HepG2 (cell line): ENCODE measurements around the gene COL9A3. TPM values are rescaled to one million over a fixed set of nuclear protein-coding genes. Genes with fewer than 3 reads are reported as not detected.
A peak's percentile ranks its signal among the peaks of the same experiment; 100 is the strongest.

Experiments used
- AKAP8 ChIP-seq: sonication (generic); formaldehyde crosslinking; IDR thresholded peaks from 2 replicates; pipeline ENCODE4 v1.5.1; 2020; ENCODE audit warnings: mild to moderate bottlenecking, missing genetic modification reagents
- NR3C1 ChIP-seq: sonication (generic); formaldehyde crosslinking; IDR thresholded peaks from 2 replicates; pipeline ENCODE4 v1.4.0; 2020; ENCODE audit warnings: missing genetic modification reagents
- NRL ChIP-seq: sonication (generic); formaldehyde crosslinking; IDR thresholded peaks from 2 replicates; pipeline ENCODE4 v1.5.0; 2020; ENCODE audit warnings: missing genetic modification reagents, mild to moderate bottlenecking, moderate library complexity, borderline replicate concordance
- SYNCRIP ChIP-seq: fragments of 200-400 bp; formaldehyde crosslinking; IDR thresholded peaks from 2 replicates; pipeline ENCODE4 v1.6.1; 2018; ENCODE audit warnings: mild to moderate bottlenecking, low read depth, low read length; ENCODE audit not compliant: insufficient read depth
- TP53 ChIP-seq: sonication (generic); formaldehyde crosslinking; conservative IDR thresholded peaks from 2 replicates; pipeline ENCODE4 v1.4.0; 2020; ENCODE audit warnings: missing genetic modification reagents
- ZBTB8A ChIP-seq: sonication (generic); formaldehyde crosslinking; IDR thresholded peaks from 2 replicates; pipeline ENCODE4 v1.4.0; 2020; ENCODE audit warnings: mild to moderate bottlenecking, low read depth, missing genetic modification reagents, borderline replicate concordance
- ZFP90 ChIP-seq: sonication (generic); formaldehyde crosslinking; IDR thresholded peaks from 2 replicates; pipeline ENCODE4 v1.8.0; 2022; ENCODE audit warnings: missing genetic modification reagents, mild to moderate bottlenecking, inconsistent platforms, borderline replicate concordance
- ZMYM4 ChIP-seq: sonication (generic); formaldehyde crosslinking; IDR thresholded peaks from 2 replicates; pipeline ENCODE4 v1.8.1; 2023; ENCODE audit warnings: mild to moderate bottlenecking, missing genetic modification reagents
- ZNF280B ChIP-seq: sonication (generic); formaldehyde crosslinking; IDR thresholded peaks from 2 replicates; pipeline ENCODE4 v1.5.0; 2020; ENCODE audit warnings: missing genetic modification reagents, mild to moderate bottlenecking, borderline replicate concordance
- ZNF407 ChIP-seq: sonication (generic); formaldehyde crosslinking; IDR thresholded peaks from one replicate; pipeline ENCODE4 v1.5.1; 2020; ENCODE audit warnings: mild to moderate bottlenecking, missing genetic modification reagents; ENCODE audit errors: not compliant biosample characterization
- ZNF564 ChIP-seq: sonication (generic); formaldehyde crosslinking; IDR thresholded peaks from 2 replicates; pipeline ENCODE4 v1.8.1; 2023; ENCODE audit warnings: mild to moderate bottlenecking, missing genetic modification reagents
- ZNF878 ChIP-seq: sonication (generic); formaldehyde crosslinking; IDR thresholded peaks from 2 replicates; pipeline ENCODE4 v1.8.1; 2023; ENCODE audit warnings: mild to moderate bottlenecking, missing genetic modification reagents, moderate library complexity
- polyA plus RNA-seq, 8 experiments: library from polyadenylated mRNA; depleted of rRNA in 3 of 8; stranded (reverse) in 7 of 8; unstranded in 1 of 8; fragments of >200 nt; fragmentation: Illumina TruSeq in 4 of 8; extraction: Trizol in 4 of 8; gene quantifications; 2 replicates each; pipeline versions ENCODE4 v1.2.1 to v1.2.3, GENCODE V29; 2011 to 2016; ENCODE audit warnings: low read depth in 4 of 8, missing spikeins in 1 of 8, mixed read lengths in 1 of 8; ENCODE audit not compliant: insufficient read depth in 1 of 8
- total RNA-seq, 5 experiments: library from RNA; depleted of rRNA; stranded (reverse); fragments of >200 nt; fragmentation: Illumina TruSeq; extraction: Trizol; gene quantifications; 2 replicates each; pipeline ENCODE4 v1.2.3, GENCODE V29; 2016; ENCODE audit warnings: low read depth in 1 of 5
- TF ChIP-seq, protein P1 (sequence below): sonication (generic); formaldehyde crosslinking; IDR thresholded peaks from 2 replicates; pipeline ENCODE4 v1.8.0; 2022; ENCODE audit warnings: low read depth, missing genetic modification reagents
- TF ChIP-seq, protein P2 (sequence below): sonication (generic); formaldehyde crosslinking; conservative IDR thresholded peaks from 2 replicates; pipeline ENCODE4 v1.5.0; 2020; ENCODE audit warnings: missing genetic modification reagents

The COL9A3 gene
- total and polyA plus RNA-seq, 2 of the 13 experiments (the other 11 are each of a cell fraction or from before 2014, with no cell fraction given) = 155 to 204 TPM

GRCh38 chr20:62818592-62819493 lies 2.0 kb downstream of the COL9A3 start (continued):
- TF ChIP-seq ZFP90 (peak; percentile 18; the same call in 1 of the 2 replicates), TP53 (0 out of 2 replicates have a peak, but pooled peaks have one; percentile 4), ZMYM4 (no peak), SYNCRIP (no peak), ZNF564 (CRISPR knock-in tag) (peak; percentile 78), ZBTB8A (CRISPR knock-in tag) (no peak), NR3C1 (no peak), ZNF407 (CRISPR knock-in tag) (peak; percentile 56), NRL (CRISPR knock-in tag) (peak; percentile 58; the same call in 1 of the 2 replicates), ZNF280B (no peak; the same call in none of the 2 replicates), ZNF878 (no peak), AKAP8 (peak; percentile 79)
- TF ChIP-seq, protein P1, sequence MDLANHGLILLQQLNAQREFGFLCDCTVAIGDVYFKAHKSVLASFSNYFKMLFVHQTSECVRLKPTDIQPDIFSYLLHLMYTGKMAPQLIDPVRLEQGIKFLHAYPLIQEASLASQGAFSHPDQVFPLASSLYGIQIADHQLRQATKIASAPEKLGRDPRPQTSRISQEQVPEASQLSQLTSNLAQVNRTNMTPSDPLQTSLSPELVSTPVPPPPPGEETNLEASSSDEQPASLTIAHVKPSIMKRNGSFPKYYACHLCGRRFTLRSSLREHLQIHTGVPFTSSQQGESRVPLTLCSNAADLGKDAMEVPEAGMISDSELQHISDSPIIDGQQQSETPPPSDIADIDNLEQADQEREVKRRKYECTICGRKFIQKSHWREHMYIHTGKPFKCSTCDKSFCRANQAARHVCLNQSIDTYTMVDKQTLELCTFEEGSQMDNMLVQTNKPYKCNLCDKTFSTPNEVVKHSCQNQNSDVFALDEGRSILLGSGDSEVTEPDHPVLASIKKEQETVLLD (CRISPR knock-in tag) = no peak
- TF ChIP-seq, protein P2, sequence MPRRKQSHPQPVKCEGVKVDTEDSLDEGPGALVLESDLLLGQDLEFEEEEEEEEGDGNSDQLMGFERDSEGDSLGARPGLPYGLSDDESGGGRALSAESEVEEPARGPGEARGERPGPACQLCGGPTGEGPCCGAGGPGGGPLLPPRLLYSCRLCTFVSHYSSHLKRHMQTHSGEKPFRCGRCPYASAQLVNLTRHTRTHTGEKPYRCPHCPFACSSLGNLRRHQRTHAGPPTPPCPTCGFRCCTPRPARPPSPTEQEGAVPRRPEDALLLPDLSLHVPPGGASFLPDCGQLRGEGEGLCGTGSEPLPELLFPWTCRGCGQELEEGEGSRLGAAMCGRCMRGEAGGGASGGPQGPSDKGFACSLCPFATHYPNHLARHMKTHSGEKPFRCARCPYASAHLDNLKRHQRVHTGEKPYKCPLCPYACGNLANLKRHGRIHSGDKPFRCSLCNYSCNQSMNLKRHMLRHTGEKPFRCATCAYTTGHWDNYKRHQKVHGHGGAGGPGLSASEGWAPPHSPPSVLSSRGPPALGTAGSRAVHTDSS (CRISPR knock-in tag) = no peak
